Stimulated activated CD4-positive, alpha-beta T cell treated with anti-CD3 and anti-CD28 coated beads, Interleukin-2, amount 100 ng/mL, for 4 hours (primary cell): ENCODE measurements around the gene CROCC2.
A peak's percentile ranks its signal among the peaks of the same experiment; 100 is the strongest.

Source experiments
- DNase-seq: peaks from one replicate; pipeline ENCODE4 v3.0.0-alpha.2; 2020; ENCODE audit warnings: low read depth

CROCC2 gene

GRCh38 chr2:240891492-240892340, 14.4 kb upstream of the CROCC2 start:
- DNase-seq, result no peak

DNA sequence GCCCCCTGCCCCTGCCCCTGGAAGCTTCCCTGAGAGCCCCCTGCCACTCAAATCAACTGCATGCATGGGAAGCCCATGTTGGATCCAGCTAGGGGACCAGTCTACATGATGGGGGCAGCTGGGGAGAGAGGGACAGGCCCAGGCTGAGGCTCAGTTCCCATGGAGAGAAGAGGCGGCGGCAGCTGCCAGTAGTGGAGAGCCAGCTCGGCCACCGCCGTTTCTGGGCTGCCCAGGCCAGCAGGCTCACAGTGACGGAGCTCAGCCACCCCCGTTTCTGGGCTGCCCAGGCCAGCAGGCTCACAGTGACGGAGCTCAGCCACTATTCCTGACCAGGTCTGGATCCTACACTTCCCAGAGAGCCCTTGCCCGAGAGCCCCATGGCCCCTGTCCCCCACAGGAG, 13.8 kb upstream of the CROCC2 start:
- DNase-seq, result no peak

GRCh38 chr2:240892925-240893324, 13.2 kb upstream of the CROCC2 start:
- DNase-seq, result no peak

DNA sequence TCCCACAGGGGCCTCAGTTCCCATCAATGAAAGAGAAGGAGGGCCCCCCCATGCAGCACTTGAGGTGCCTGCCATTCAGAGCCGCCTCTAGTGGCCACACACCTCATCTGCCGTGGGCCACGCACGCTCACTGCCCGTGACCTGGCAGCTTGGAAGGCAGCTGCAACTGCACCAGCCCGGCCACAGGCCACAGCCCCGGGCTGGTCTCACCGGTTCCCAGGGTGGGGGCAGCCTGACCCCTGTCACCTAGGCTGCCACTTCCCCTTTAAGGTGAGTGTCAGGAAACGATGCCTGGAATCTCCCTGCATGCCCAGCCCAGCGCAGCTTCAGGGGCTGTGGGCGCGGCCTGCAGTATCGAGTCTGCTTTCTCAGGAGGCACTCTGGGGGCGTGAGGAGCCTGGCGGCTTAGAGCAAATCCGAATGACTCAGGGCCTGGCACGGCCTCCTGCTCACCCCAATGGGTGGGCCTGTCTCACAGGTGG, 12.7 kb upstream of the CROCC2 start:
- peak; percentile 53 for DNase-seq

GRCh38 chr2:240894006-240894405, 12.1 kb upstream of the CROCC2 start:
- DNase-seq, result no peak

DNA sequence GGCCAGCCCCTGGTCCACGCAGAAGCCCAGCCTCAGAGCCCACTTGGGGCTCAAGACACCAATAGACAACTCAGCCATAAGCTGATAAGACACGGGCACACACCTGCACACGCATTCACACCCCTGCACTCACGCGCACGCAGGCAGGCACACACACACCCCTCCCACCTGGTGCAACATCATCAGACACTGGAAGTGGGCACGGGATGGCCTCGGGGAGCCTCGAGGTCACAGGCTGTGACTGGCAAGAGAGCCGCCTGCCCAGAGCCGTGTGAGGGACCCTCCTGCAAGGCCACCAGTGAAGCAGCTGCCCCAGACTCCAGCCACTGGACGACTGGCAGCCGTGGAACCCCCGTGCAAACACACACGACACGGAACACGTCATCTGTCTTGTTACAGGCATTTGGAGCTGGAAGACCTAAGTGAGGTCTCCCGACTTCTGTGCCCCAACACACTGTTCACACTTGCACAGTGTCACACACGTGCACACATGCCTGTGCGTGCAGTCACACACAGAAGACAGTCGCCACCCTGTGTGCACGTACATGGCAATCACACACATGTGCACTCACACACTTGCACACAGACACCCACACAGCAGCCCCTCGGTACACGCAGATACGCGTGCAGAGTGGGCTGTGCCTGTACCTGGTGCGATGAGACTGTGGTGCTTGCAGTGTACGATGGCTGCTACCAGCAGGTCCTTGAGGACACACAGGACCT, 11.1 kb upstream of the CROCC2 start:
- DNase-seq, result no peak

DNA sequence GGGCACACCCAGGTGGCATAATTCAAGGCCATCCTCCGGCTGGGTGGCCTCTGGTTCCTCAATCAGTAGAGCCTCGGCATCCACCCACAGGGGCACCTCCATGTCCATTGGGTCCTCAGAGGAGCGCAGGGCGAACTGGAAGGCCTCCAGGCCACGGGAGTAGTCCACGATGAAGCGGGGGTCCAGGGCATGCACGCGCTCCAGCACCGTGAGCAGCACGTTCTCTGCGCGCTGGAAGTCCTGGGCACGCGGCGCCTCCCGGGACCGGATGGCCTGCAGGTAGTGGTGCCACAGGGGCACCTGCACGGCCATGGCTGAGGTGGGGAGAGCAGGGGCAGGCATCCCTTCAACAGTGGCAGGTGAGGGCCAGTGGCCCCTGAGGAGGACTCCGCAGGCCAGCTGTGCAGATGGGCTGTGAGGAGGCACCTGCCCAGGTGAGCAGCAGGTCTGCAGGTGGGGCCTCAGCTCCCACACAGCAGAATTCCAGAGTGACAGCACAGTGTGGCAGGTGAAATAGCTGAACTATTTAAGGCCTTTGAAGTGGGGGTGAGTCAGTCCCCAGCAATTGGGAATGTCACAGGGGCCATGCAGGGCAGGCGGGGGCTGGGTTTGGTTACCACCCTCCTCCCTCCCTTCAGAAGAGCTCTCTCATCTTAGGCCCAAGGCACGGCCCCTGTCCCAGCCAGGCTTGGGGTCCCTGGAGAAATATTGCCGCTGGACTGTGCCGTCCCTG, 10.3 kb upstream of the CROCC2 start, which contains the start of gene MAB21L4:
Gene MAB21L4, minus strand, starts transcription at position 501 of the 733 bp plus-strand sequence. Its CDS starts 159 bp downstream, at position 342.
- no peak for DNase-seq

DNA sequence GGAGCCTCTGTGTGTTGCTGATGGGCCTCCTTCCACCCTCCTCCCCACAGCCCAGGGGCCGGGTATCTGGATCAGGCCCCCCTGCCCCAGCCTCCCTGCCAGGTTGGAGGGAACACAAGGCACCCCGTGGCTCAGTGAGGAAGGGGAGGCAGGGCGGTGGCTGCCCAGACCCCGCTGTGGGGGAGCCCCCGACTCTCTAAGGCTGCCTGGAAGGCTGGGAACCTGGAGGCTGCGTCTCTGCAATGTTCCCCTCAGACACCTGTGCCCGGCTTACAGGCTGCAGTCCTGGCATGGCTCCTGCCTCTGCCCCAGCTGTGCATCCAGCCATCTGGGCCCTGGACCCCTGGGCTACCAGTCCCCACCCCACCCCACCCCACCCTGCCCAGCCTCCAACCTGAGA, 9.7 kb upstream of the CROCC2 start:
- no peak for DNase-seq

- DNase-seq, result no peak
Observed at GRCh38 chr2:240896871-240897692, 9.1 kb upstream of the CROCC2 start.

GRCh38 chr2:240898108-240898730, 7.9 kb upstream of the CROCC2 start:
- DNase-seq, result no peak

GRCh38 chr2:240898731-240899467, 7.2 kb upstream of the CROCC2 start:
- no peak for DNase-seq

DNA sequence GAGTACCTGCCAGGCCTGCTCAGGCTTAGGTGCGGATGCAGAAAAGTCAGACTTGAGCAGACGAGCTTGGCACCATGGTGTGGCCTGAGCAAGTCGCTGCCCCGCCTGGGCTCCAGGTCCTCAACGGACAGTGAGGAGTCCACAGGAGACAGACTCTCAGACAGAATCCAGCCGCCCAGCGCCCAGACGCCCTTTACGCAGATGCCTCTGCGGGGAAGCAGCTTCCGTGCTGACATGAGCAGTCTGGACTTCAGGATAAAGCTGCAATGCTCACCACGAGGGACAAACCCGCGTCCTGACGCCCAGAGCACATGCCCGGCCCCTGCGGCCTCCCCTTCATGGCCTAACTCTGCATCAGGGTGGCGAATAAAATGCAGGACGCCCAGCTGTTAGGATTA, 6.7 kb upstream of the CROCC2 start:
- DNase-seq, result no peak

- DNase-seq, result no peak
Observed at GRCh38 chr2:240900141-240900860, 5.8 kb upstream of the CROCC2 start.

DNA sequence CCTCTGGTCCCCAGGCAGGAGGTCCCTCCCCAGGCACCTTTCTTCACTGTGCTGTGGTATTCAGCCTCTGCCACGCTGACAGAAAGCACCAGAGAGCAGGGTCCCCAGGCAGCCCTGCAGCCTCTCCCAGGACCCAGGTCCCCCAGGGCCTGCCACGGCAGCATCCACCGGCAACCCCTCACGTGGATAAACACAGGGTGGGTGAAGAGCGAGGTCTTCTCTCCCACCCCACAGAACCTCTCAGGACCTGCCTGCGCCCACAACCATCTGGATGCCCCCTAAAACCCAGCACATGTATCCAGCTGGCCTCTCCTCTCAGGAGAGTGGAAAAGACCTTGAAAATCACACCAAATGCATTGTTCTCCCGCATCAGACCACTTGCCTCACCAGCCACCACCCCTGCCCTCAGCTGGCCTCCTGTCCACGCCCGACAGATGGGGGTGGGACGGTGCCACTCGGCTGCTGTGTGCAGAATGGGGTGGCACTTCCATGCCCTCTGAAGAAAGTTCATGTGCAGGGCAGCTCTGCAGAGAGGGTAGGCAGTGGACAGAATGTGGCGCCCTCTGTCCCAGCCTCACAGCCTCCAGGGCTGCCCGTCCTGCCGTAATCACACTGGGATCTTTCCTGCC, 4.0 kb upstream of the CROCC2 start:
- no peak for DNase-seq

- no peak for DNase-seq
Observed at GRCh38 chr2:240902615-240903041, 3.5 kb upstream of the CROCC2 start.

DNA sequence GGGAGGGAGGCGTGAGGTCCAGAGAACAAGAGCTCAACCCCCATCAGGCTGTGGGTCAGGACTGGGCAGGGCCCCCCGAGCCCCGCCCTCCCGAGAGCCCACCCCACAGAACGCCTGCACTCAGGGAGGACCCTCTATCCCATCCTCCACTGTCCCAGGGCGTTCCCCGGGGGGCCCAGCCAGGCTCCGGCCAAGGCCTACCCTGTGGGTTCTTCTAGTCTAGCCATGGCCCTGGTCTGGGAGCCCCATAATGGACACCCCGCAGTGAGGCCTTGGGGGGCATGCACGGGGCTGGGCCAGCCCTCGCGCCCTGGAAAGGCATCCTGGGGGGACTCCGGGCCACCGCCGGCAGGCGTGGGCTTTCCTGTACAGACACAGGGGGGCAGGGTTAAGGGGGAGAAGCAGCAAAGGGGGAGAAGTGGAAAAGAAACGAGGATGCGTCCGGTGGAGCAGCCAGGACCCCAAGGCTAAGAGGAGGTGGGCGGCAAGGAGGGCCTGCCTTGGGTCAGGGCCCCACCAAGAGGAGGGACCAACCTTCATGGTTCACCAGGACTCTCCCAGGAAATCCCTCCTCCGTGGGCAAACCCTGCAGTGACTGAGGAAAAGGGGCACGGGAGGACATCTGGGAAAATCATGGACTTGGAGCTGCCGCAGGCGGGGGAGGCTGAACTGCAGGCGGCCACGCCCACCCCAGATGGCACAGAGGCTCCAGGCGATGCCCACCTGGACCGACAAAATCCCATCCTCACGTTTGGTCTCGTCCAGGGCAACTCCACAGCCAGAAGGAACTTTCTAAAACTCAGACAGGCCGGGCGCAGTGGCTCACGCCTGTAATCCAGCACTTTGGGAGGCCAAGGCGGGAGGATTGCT, 2.7 kb upstream of the CROCC2 start:
- DNase-seq, result no peak

DNA sequence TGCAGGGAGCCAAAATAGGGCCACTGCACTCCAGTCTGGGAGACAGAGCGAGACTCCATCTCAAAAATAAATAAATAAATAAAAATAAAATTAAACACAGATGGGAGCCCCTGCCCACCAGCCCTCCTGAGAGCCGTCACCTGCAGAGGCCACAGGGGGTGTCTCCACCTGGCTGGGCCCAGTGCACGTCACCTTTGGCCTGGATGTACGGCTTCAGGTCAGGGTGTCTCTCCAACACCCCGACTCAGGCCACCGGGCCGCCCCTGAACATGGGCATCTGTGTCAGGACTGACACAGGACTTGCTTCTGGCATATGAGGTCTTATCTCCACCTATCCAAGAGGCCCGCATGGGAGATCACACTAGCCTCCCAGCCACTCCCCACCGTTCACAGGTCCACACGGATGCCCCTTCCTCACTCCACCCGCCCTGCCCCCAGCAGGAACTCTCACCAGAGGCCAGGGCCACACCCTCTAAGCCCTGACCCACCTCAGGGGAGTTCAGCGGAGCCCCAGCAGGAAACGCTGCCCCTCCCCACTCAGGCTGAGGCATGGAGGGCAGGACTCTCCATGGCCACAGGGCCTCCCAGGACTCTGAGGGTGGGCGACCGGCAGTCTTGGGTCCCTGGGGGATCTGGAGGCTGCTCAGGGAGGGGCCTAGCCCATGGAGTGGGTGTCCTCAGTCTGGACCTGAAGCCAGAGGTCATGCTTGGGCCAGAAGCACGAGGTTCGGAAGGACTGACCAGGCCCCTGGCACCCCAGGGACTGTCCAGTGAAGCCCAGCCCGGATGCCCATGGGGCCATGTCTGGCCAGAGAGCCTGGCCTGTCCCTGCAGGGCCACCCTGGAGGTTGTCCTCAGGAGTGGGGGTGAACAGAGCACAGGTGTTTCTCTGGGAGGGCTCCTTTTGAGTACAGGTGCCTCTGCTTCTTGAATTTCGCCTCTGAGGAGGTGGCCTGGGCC, 1.6 kb upstream of the CROCC2 start:
- DNase-seq, result no peak
